Left ventricle myocardium superior (tissue), 1 donor: ENCODE results near the gene KNL1. TPM values are rescaled to one million over a fixed set of nuclear protein-coding genes. Genes with fewer than 3 reads are reported as not detected.
A peak's percentile ranks its signal among the peaks of the same experiment; 100 is the strongest.
"Not testable (repeated sequence)": the region's sequence is repeated elsewhere in the genome, so short reads cannot be mapped to it uniquely, and the experiment has no call there.

Experiments
- ATAC-seq: fragments of 200-7000 bp; cut with Tn5 transposase; one replicate; pipeline ENCODE4 v1.9.1; 2020; ENCODE audit warnings: mild to moderate bottlenecking, moderate library complexity
- DNase-seq: peaks from one replicate; pipeline ENCODE4 v3.0.0-alpha.2; 2020
- intact Hi-C: fragments of 100-400 bp; cut with micrococcal nuclease; formaldehyde crosslinking; loops from one replicate; pipeline ENCODE4 v1.11.0; 2022
- total RNA-seq: library from RNA; stranded (reverse); fragmentation: NEBNext Ultra II Directional; extraction: Animal tissue kit (Norgen Biotek cat#: 25700); gene quantifications from one replicate; pipeline ENCODE4 v1.2.1, GENCODE V29; 2021
- donor health status: DM: no; HTN: yes; CAD: no; lungs with severe emphysema.

KNL1 gene
- total RNA-seq, 1 donor from 2014 or later, result 0.89 TPM

- no peak for DNase-seq
- intact Hi-C loops, result no loop called here
- no peak for ATAC-seq
These were observed 18.9 kb upstream of the KNL1 start for GRCh38 chr15:40575113-40575512.

- ATAC-seq, intact Hi-C loops: not testable (repeated sequence)
These were observed 17.1 kb upstream of the KNL1 start for GRCh38 chr15:40576914-40577313.

GRCh38 chr15:40578892-40579291, 15.2 kb upstream of the KNL1 start:
- ATAC-seq (no peak), DNase-seq (no peak)
- intact Hi-C loops, result no loop called here

More at GRCh38 chr15:40576914-40577313, 17.1 kb upstream of the KNL1 start:
- DNase-seq, result not testable (repeated sequence)

GRCh38 chr15:40581796-40582195, 12.3 kb upstream of the KNL1 start:
- DNase-seq, ATAC-seq, intact Hi-C loops: not testable (repeated sequence)

- ATAC-seq (no peak), DNase-seq (no peak)
- intact Hi-C loops, result no loop called here
These were observed 11.3 kb upstream of the KNL1 start for GRCh38 chr15:40582726-40583246.

- ATAC-seq, result no peak
- no peak for DNase-seq
- intact Hi-C loops, result no loop called here
These were observed 9.9 kb upstream of the KNL1 start for GRCh38 chr15:40584191-40584590.

- DNase-seq (no peak), ATAC-seq (no peak)
- intact Hi-C loops, result loop anchor here (10.0 kb wide), 1 partner anchor 66 kb away; no protein-coding TSS in a partner anchor
These were observed 3.4 kb upstream of the KNL1 start for GRCh38 chr15:40590667-40591050.

- no peak for ATAC-seq
- no peak for DNase-seq
- intact Hi-C loops, result loop anchor here (10.0 kb wide), 1 partner anchor 67 kb away; no protein-coding TSS in a partner anchor
These were observed 2.7 kb upstream of the KNL1 start for GRCh38 chr15:40591389-40591788.

- no peak for DNase-seq
- intact Hi-C loops, result loop anchor here (10.0 kb wide), 1 partner anchor 68 kb away; no protein-coding TSS in a partner anchor
- no peak for ATAC-seq
These were observed 884 bp upstream of the KNL1 start for GRCh38 chr15:40593165-40593564.

GRCh38 chr15:40594429-40594836, 384 bp downstream of the KNL1 start:
- peak; percentile 60 for DNase-seq
- intact Hi-C loops, result loop anchor here (10.0 kb wide), 1 partner anchor 70 kb away; no protein-coding TSS in a partner anchor
- peak; percentile 54 for ATAC-seq

GRCh38 chr15:40595219-40595618, 1.2 kb downstream of the KNL1 start:
- ATAC-seq, result no peak
- DNase-seq, result no peak
- intact Hi-C loops, result loop anchor here (10.0 kb wide), 1 partner anchor 70 kb away; no protein-coding TSS in a partner anchor

GRCh38 chr15:40595773-40596172, 1.7 kb downstream of the KNL1 start:
- intact Hi-C loops, result loop anchor here (10.0 kb wide), 1 partner anchor 71 kb away; no protein-coding TSS in a partner anchor
- ATAC-seq (no peak), DNase-seq (no peak)

GRCh38 chr15:40597024-40597423, 3.0 kb downstream of the KNL1 start:
- ATAC-seq (no peak), DNase-seq (no peak)
- intact Hi-C loops, result loop anchor here (10.0 kb wide), 1 partner anchor 72 kb away; no protein-coding TSS in a partner anchor

- ATAC-seq, result no peak
- no peak for DNase-seq
- intact Hi-C loops, result loop anchor here (10.0 kb wide), 1 partner anchor 73 kb away; no protein-coding TSS in a partner anchor
These were observed 4.1 kb downstream of the KNL1 start for GRCh38 chr15:40598126-40598525.

- DNase-seq (no peak), ATAC-seq (no peak)
- intact Hi-C loops, result loop anchor here (10.0 kb wide), 1 partner anchor 74 kb away; no protein-coding TSS in a partner anchor
These were observed 4.6 kb downstream of the KNL1 start for GRCh38 chr15:40598672-40599071.

- intact Hi-C loops, result no loop called here
- no peak for ATAC-seq
- no peak for DNase-seq
These were observed 6.9 kb downstream of the KNL1 start for GRCh38 chr15:40600956-40601355.

GRCh38 chr15:40603935-40604334, 9.9 kb downstream of the KNL1 start:
- intact Hi-C loops, result no loop called here

GRCh38 chr15:40613080-40613479, 19.0 kb downstream of the KNL1 start:
- DNase-seq (no peak), ATAC-seq (no peak)
- intact Hi-C loops, result no loop called here

More at GRCh38 chr15:40603935-40604334, 9.9 kb downstream of the KNL1 start:
- DNase-seq (no peak), ATAC-seq (no peak)

GRCh38 chr15:40618023-40618422, 24.0 kb downstream of the KNL1 start:
- intact Hi-C loops, result no loop called here
- ATAC-seq (no peak), DNase-seq (no peak)

- ATAC-seq (no peak), DNase-seq (no peak)
- intact Hi-C loops, result no loop called here
These were observed 24.9 kb downstream of the KNL1 start for GRCh38 chr15:40618906-40619305.

GRCh38 chr15:40623361-40623760, 29.3 kb downstream of the KNL1 start:
- intact Hi-C loops, result no loop called here
- DNase-seq (no peak), ATAC-seq (no peak)
